SIG-M5 treated with dmso at 0.1 percent for 504 hours (cell line): Measurements from ENCODE around the gene CDK6.
A peak's percentile ranks its signal among the peaks of the same experiment; 100 is the strongest.
"Not testable (repeated sequence)": the region's sequence is repeated elsewhere in the genome, so short reads cannot be mapped to it uniquely, and the experiment has no call there.

Source experiments
- DNase-seq: peaks from one replicate; lab custom pipeline; 2025; ENCODE audit not compliant: unreplicated experiment; lab: John Stamatoyannopoulos, UW

The CDK6 gene

GRCh38 chr7:92604517-92604916 lies 231.9 kb downstream of the CDK6 start:
- DNase-seq = not testable (repeated sequence)

- no peak for DNase-seq
Observed at GRCh38 chr7:92603089-92603445, 233.3 kb downstream of the CDK6 start.

- DNase-seq = no peak
Observed at GRCh38 chr7:92602352-92603088, 233.9 kb downstream of the CDK6 start.

- DNase-seq = no peak
Observed at GRCh38 chr7:92598310-92598981, 237.9 kb downstream of the CDK6 start.

GRCh38 chr7:92595281-92595680 lies 241.1 kb downstream of the CDK6 start:
- DNase-seq = no peak

- no peak for DNase-seq
Observed at GRCh38 chr7:92594746-92595145, 241.6 kb downstream of the CDK6 start.

GRCh38 chr7:92590711-92591310 lies 245.6 kb downstream of the CDK6 start:
- no peak for DNase-seq

GRCh38 chr7:92589056-92589455 lies 247.3 kb downstream of the CDK6 start:
- no peak for DNase-seq

GRCh38 chr7:92588561-92588960 lies 247.8 kb downstream of the CDK6 start:
- DNase-seq = peak; percentile 93

- no peak for DNase-seq
Observed at GRCh38 chr7:92586841-92587240, 249.5 kb downstream of the CDK6 start.

GRCh38 chr7:92586403-92586802 lies 250.0 kb downstream of the CDK6 start:
- no peak for DNase-seq

- peak; percentile 13 for DNase-seq
Observed at GRCh38 chr7:92584953-92585352, 251.4 kb downstream of the CDK6 start.

- no peak for DNase-seq
Observed at GRCh38 chr7:92582948-92583347, 253.4 kb downstream of the CDK6 start.

- no peak for DNase-seq
Observed at GRCh38 chr7:92576296-92576695, 260.1 kb downstream of the CDK6 start.

GRCh38 chr7:92569137-92569536 lies 267.2 kb downstream of the CDK6 start:
- DNase-seq = peak; percentile 38

- no peak for DNase-seq
Observed at GRCh38 chr7:92567460-92567859, 268.9 kb downstream of the CDK6 start.

GRCh38 chr7:92563345-92563744 lies 273.0 kb downstream of the CDK6 start:
- DNase-seq = no peak

- no peak for DNase-seq
Observed at GRCh38 chr7:92560602-92561001, 275.8 kb downstream of the CDK6 start.

- DNase-seq = no peak
Observed at GRCh38 chr7:92557808-92558362, 278.5 kb downstream of the CDK6 start.

- no peak for DNase-seq
Observed at GRCh38 chr7:92557249-92557648, 279.1 kb downstream of the CDK6 start.
